WTC11 (cell line): ENCODE data around the gene TRPV6.

Experiments
- CTCF ChIP-seq: fragments of 200-600 bp; IDR thresholded peaks from 2 replicates; pipeline ENCODE4 v1.8.0; 2022; ENCODE audit warnings: antibody characterized with exemption
- ELF4 ChIP-seq: sonication (generic); formaldehyde crosslinking; IDR thresholded peaks from 2 replicates; pipeline ENCODE4 v1.8.1; 2022; ENCODE audit warnings: low read depth, mild to moderate bottlenecking, moderate library complexity, missing genetic modification reagents
- IRF1 ChIP-seq: sonication (generic); formaldehyde crosslinking; IDR thresholded peaks from 2 replicates; pipeline ENCODE4 v1.8.0; 2023; ENCODE audit warnings: missing genetic modification reagents
- JUN ChIP-seq: sonication (generic); formaldehyde crosslinking; IDR thresholded peaks from 2 replicates; pipeline ENCODE4 v1.8.0; 2023; ENCODE audit warnings: mild to moderate bottlenecking, missing genetic modification reagents
- NR2C2 ChIP-seq: sonication (generic); formaldehyde crosslinking; IDR thresholded peaks from 2 replicates; pipeline ENCODE4 v1.8.0; 2022; ENCODE audit warnings: mild to moderate bottlenecking, missing genetic modification reagents
- NR3C1 ChIP-seq: sonication (generic); formaldehyde crosslinking; conservative IDR thresholded peaks from 2 replicates; pipeline ENCODE4 v1.8.1; 2023; ENCODE audit warnings: low read depth, mild to moderate bottlenecking, missing genetic modification reagents
- ZBTB21 ChIP-seq: sonication (generic); formaldehyde crosslinking; IDR thresholded peaks from 2 replicates; pipeline ENCODE4 v1.8.1; 2023; ENCODE audit warnings: mild to moderate bottlenecking, missing genetic modification reagents, borderline replicate concordance
- ZNF263 ChIP-seq: sonication (generic); formaldehyde crosslinking; IDR thresholded peaks from 2 replicates; pipeline ENCODE4 v1.8.1; 2022; ENCODE audit warnings: low read depth, mild to moderate bottlenecking, moderate library complexity, missing genetic modification reagents
- TF ChIP-seq, protein P1 (sequence below): sonication (generic); formaldehyde crosslinking; IDR thresholded peaks from 2 replicates; pipeline ENCODE4 v1.8.1; 2022; ENCODE audit warnings: mild to moderate bottlenecking, missing genetic modification reagents, moderate library complexity, borderline replicate concordance
- TF ChIP-seq, protein P2 (sequence below): sonication (generic); formaldehyde crosslinking; IDR thresholded peaks from 2 replicates; pipeline ENCODE4 v1.8.1; 2023; ENCODE audit warnings: mild to moderate bottlenecking, moderate library complexity, missing genetic modification reagents
- TF ChIP-seq, protein P3 (sequence below): sonication (generic); formaldehyde crosslinking; IDR thresholded peaks from 2 replicates; pipeline ENCODE4 v1.8.0; 2022; ENCODE audit warnings: mild to moderate bottlenecking, missing genetic modification reagents

- TF ChIP-seq CTCF (no peak), ELF4 (CRISPR knock-in tag) (no peak), NR2C2 (CRISPR knock-in tag) (no peak), NR3C1 (CRISPR knock-in tag) (no peak), ZBTB21 (CRISPR knock-in tag) (no peak), JUN (no peak), IRF1 (CRISPR knock-in tag) (no peak), ZNF263 (no peak)
- TF ChIP-seq, protein P1, sequence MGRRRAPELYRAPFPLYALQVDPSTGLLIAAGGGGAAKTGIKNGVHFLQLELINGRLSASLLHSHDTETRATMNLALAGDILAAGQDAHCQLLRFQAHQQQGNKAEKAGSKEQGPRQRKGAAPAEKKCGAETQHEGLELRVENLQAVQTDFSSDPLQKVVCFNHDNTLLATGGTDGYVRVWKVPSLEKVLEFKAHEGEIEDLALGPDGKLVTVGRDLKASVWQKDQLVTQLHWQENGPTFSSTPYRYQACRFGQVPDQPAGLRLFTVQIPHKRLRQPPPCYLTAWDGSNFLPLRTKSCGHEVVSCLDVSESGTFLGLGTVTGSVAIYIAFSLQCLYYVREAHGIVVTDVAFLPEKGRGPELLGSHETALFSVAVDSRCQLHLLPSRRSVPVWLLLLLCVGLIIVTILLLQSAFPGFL: no peak
- TF ChIP-seq, protein P2, sequence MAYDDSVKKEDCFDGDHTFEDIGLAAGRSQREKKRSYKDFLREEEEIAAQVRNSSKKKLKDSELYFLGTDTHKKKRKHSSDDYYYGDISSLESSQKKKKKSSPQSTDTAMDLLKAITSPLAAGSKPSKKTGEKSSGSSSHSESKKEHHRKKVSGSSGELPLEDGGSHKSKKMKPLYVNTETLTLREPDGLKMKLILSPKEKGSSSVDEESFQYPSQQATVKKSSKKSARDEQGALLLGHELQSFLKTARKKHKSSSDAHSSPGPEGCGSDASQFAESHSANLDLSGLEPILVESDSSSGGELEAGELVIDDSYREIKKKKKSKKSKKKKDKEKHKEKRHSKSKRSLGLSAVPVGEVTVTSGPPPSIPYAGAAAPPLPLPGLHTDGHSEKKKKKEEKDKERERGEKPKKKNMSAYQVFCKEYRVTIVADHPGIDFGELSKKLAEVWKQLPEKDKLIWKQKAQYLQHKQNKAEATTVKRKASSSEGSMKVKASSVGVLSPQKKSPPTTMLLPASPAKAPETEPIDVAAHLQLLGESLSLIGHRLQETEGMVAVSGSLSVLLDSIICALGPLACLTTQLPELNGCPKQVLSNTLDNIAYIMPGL (CRISPR knock-in tag): no peak
- TF ChIP-seq, protein P3, sequence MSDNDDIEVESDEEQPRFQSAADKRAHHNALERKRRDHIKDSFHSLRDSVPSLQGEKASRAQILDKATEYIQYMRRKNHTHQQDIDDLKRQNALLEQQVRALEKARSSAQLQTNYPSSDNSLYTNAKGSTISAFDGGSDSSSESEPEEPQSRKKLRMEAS (CRISPR knock-in tag): no peak
Measured at GRCh38 chr7:142876991-142877910, 8.3 kb downstream of the TRPV6 start.
